Liver (tissue), 3 donors: Measurements from ENCODE around the gene TBX19.

Experiments used
- FOXA1 ChIP-seq: IDR thresholded peaks from 2 replicates; pipeline ENCODE4 v1.6.1; 2016; ENCODE audit warnings: antibody characterized with exemption
- RAD21 ChIP-seq, 2 donors: IDR thresholded peaks; 2 replicates each; pipeline ENCODE4 v1.6.1; 2016; ENCODE audit warnings: antibody characterized with exemption in 2 of 2, mild to moderate bottlenecking in 2 of 2
- TF ChIP-seq, protein P1 (sequence below): fragments of 150-350 bp; IDR thresholded peaks from 2 replicates; pipeline ENCODE4 v1.5.1; 2017; ENCODE audit warnings: improper control_type of control experiment, low read depth, low read length; ENCODE audit not compliant: missing input control
- TF ChIP-seq, protein P2 (sequence below): IDR thresholded peaks from 2 replicates; pipeline ENCODE4 v1.6.1; 2016; ENCODE audit warnings: antibody characterized with exemption
- TF ChIP-seq, protein P3 (sequence below): IDR thresholded peaks from 2 replicates; pipeline ENCODE4 v1.6.1; 2016; ENCODE audit warnings: antibody characterized with exemption, mild to moderate bottlenecking
- donor health status: healthy.
- donor health status: healthy.

DNA sequence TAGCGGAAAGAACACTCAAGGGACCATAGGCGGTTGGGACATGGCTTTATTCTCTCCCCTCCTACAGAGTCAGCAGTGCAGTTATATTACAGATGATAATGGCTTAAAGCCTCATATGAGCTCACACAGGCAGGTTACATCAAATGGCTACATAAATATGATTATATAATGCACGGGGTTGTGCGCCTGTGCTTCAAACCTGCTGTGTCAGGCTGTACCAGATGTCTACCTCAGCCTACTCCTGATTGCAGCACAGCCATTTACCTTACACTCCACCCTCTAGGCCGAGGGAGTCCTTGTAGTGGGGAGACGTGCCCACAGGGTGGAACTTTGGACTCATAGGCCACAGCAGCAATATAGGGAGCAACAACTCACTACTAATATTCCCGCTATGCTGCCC is 16.4 kb upstream of the TBX19 start:
- TF ChIP-seq RAD21 (IDR thresholded peaks at IDR 0.05) (no peak), FOXA1 (no peak)
- TF ChIP-seq, protein P1, sequence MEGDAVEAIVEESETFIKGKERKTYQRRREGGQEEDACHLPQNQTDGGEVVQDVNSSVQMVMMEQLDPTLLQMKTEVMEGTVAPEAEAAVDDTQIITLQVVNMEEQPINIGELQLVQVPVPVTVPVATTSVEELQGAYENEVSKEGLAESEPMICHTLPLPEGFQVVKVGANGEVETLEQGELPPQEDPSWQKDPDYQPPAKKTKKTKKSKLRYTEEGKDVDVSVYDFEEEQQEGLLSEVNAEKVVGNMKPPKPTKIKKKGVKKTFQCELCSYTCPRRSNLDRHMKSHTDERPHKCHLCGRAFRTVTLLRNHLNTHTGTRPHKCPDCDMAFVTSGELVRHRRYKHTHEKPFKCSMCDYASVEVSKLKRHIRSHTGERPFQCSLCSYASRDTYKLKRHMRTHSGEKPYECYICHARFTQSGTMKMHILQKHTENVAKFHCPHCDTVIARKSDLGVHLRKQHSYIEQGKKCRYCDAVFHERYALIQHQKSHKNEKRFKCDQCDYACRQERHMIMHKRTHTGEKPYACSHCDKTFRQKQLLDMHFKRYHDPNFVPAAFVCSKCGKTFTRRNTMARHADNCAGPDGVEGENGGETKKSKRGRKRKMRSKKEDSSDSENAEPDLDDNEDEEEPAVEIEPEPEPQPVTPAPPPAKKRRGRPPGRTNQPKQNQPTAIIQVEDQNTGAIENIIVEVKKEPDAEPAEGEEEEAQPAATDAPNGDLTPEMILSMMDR, result no peak
- TF ChIP-seq, protein P2, sequence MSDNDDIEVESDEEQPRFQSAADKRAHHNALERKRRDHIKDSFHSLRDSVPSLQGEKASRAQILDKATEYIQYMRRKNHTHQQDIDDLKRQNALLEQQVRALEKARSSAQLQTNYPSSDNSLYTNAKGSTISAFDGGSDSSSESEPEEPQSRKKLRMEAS, result no peak
- TF ChIP-seq, protein P3, sequence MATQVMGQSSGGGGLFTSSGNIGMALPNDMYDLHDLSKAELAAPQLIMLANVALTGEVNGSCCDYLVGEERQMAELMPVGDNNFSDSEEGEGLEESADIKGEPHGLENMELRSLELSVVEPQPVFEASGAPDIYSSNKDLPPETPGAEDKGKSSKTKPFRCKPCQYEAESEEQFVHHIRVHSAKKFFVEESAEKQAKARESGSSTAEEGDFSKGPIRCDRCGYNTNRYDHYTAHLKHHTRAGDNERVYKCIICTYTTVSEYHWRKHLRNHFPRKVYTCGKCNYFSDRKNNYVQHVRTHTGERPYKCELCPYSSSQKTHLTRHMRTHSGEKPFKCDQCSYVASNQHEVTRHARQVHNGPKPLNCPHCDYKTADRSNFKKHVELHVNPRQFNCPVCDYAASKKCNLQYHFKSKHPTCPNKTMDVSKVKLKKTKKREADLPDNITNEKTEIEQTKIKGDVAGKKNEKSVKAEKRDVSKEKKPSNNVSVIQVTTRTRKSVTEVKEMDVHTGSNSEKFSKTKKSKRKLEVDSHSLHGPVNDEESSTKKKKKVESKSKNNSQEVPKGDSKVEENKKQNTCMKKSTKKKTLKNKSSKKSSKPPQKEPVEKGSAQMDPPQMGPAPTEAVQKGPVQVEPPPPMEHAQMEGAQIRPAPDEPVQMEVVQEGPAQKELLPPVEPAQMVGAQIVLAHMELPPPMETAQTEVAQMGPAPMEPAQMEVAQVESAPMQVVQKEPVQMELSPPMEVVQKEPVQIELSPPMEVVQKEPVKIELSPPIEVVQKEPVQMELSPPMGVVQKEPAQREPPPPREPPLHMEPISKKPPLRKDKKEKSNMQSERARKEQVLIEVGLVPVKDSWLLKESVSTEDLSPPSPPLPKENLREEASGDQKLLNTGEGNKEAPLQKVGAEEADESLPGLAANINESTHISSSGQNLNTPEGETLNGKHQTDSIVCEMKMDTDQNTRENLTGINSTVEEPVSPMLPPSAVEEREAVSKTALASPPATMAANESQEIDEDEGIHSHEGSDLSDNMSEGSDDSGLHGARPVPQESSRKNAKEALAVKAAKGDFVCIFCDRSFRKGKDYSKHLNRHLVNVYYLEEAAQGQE, result no peak
